Measurements from ENCODE around the gene MRPL58. TPM values are rescaled to one million over a fixed set of nuclear protein-coding genes. Genes with fewer than 3 reads are reported as not detected.

Gene MRPL58
- total and polyA plus RNA-seq, 10 of the 15 experiments (the other 5 are each of a cell fraction or from before 2014, with no cell fraction given) = 23.0 to 64.3 (median 51.9) TPM

- intact Hi-C loops (cut with micrococcal nuclease; ENCODE audit: unreplicated experiment) = loop anchor here (10.0 kb wide), 1 partner anchor 74 kb away; no protein-coding TSS in a partner anchor
- no peak overlapping the region for H2AFZ ChIP-seq (ENCODE audit: control insufficient read depth, low read depth, low read length)
- no peaks in the 10 kb centered on the region for H3K27me3 ChIP-seq (replicated peaks in 1 of 2; ENCODE audit: control insufficient read depth in 2 of 2, insufficient read depth in 2 of 2, low read length in 1 of 2)
- no peak overlapping the region for H3K27ac ChIP-seq (ENCODE audit: control insufficient read depth, insufficient read depth)
- POLR2A ChIA-PET = interaction anchor here (0.6 kb wide), 1 partner anchor 37 kb away, joined by 4 read pairs; no protein-coding TSS in a partner anchor
- peaks cover 4 to 13% of the 10 kb centered on the region in 2 experiments; a peak in 3 of 4 replicates for H3K36me3 ChIP-seq (ENCODE audit: control insufficient read depth in 2 of 2, insufficient read depth in 2 of 2, low read length in 1 of 2)
- CTCF ChIA-PET = no interaction called here
- no TSS peak for BruUV-seq (replicated peaks)
- RAD21 ChIA-PET (ENCODE audit: unreplicated experiment) = no interaction called here
- no peaks in the 10 kb centered on the region for H3K79me2 ChIP-seq (ENCODE audit: control insufficient read depth, insufficient read depth, low read length)
- in situ Hi-C loops (cut with MboI) = no loop called here
- WGBS (ENCODE audit: insufficient coverage, insufficient replicate concordance, low lambda C conversion rate, missing lambda C conversion rate) = 97% methylated on average over 5 of the region's 5 CpGs
- no peaks in the 10 kb centered on the region for H3K9me3 ChIP-seq (replicated peaks; ENCODE audit: control insufficient read depth, insufficient read depth, low read length)
- no peaks in the 10 kb centered on the region for H3K4me1 ChIP-seq (ENCODE audit: control insufficient read depth, insufficient read depth, low read length)
- ATAC-seq (no peak), FAIRE-seq (no peak), DNase-seq (ENCODE audit: low read depth, low spot score) (no peak)
- no peaks in the 10 kb centered on the region for H4K20me1 ChIP-seq (ENCODE audit: control insufficient read depth, insufficient read depth)
- SMC1A ChIA-PET (ENCODE audit: uncharacterized antibody, unreplicated experiment) = interaction anchor here (1.2 to 1.5 kb wide), 3 partner anchors 10 to 15 kb away, joined by 3 to 7 read pairs (median 3); no protein-coding TSS in a partner anchor
- TF ChIP-seq RUNX3 (IDR thresholded peaks at IDR 0.05; ENCODE audit: low read length) (no peak), BACH1 (IDR thresholded peaks at IDR 0.05; ENCODE audit: borderline replicate concordance) (no peak), BCL11A (IDR thresholded peaks at IDR 0.05; ENCODE audit: low read depth, low read length) (no peak), TCF3 (IDR thresholded peaks at IDR 0.05; ENCODE audit: borderline replicate concordance, insufficient read depth, low read depth, low read length) (no peak), NRF1 (conservative IDR thresholded peaks at IDR 0.05; ENCODE audit: low read depth, low read length) (no peak), FOS (IDR thresholded peaks at IDR 0.05; ENCODE audit: borderline replicate concordance, extremely low read depth, insufficient read length) (no peak), NFXL1 (IDR thresholded peaks at IDR 0.05; ENCODE audit: borderline replicate concordance) (no peak), HDAC6 (IDR thresholded peaks at IDR 0.05; ENCODE audit: unreplicated experiment) (no peak), MEF2A (IDR thresholded peaks at IDR 0.05; ENCODE audit: insufficient read depth, low read depth, low read length) (no peak), CEBPB (IDR thresholded peaks at IDR 0.05; ENCODE audit: borderline replicate concordance in 1 of 2, low read depth in 2 of 2, low read length in 2 of 2) (no peak), PML (IDR thresholded peaks at IDR 0.05; ENCODE audit: low read length) (no peak), RBBP5 (conservative IDR thresholded peaks at IDR 0.05) (no peak), NR2F1 (conservative IDR thresholded peaks at IDR 0.05) (no peak), ZNF274 (IDR thresholded peaks at IDR 0.05; ENCODE audit: insufficient read depth, insufficient read length) (no peak), CTCF (IDR thresholded peaks at IDR 0.05 in 2 of 3, conservative IDR thresholded peaks at IDR 0.05 in 1 of 3; ENCODE audit: control insufficient read depth in 2 of 3, extremely low read depth in 1 of 3, insufficient read depth in 1 of 3, low read depth in 3 of 3, low read length in 3 of 3) (no peak), HCFC1 (IDR thresholded peaks at IDR 0.05; ENCODE audit: low read length) (no peak), TAF1 (IDR thresholded peaks at IDR 0.05; ENCODE audit: borderline replicate concordance, low read depth, low read length) (no peak)
- TF ChIP-seq, protein P1, sequence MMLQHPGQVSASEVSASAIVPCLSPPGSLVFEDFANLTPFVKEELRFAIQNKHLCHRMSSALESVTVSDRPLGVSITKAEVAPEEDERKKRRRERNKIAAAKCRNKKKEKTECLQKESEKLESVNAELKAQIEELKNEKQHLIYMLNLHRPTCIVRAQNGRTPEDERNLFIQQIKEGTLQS (IDR thresholded peaks at IDR 0.05; ENCODE audit: borderline replicate concordance, extremely low read depth, low read depth, low read length) = no peak
- TF ChIP-seq, protein P2, sequence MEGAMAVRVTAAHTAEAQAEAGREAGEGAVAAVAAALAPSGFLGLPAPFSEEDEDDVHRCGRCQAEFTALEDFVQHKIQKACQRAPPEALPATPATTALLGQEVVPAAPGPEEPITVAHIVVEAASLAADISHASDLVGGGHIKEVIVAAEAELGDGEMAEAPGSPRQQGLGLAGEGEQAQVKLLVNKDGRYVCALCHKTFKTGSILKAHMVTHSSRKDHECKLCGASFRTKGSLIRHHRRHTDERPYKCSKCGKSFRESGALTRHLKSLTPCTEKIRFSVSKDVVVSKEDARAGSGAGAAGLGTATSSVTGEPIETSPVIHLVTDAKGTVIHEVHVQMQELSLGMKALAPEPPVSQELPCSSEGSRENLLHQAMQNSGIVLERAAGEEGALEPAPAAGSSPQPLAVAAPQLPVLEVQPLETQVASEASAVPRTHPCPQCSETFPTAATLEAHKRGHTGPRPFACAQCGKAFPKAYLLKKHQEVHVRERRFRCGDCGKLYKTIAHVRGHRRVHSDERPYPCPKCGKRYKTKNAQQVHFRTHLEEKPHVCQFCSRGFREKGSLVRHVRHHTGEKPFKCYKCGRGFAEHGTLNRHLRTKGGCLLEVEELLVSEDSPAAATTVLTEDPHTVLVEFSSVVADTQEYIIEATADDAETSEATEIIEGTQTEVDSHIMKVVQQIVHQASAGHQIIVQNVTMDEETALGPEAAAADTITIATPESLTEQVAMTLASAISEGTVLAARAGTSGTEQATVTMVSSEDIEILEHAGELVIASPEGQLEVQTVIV (IDR thresholded peaks at IDR 0.05; ENCODE audit: borderline replicate concordance, partially characterized antibody) = no peak
- TF ChIP-seq, protein P3, sequence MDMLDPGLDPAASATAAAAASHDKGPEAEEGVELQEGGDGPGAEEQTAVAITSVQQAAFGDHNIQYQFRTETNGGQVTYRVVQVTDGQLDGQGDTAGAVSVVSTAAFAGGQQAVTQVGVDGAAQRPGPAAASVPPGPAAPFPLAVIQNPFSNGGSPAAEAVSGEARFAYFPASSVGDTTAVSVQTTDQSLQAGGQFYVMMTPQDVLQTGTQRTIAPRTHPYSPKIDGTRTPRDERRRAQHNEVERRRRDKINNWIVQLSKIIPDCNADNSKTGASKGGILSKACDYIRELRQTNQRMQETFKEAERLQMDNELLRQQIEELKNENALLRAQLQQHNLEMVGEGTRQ (IDR thresholded peaks at IDR 0.05; ENCODE audit: borderline replicate concordance, low read depth, low read length) = no peak
- no peak overlapping the region for H3K4me3 ChIP-seq
- no peak overlapping the region for H3K4me2 ChIP-seq (ENCODE audit: control insufficient read depth, insufficient read depth)
- H3K9ac ChIP-seq (ENCODE audit: control insufficient read depth, insufficient read depth, low read length) = no peak overlapping the region
Measured at GRCh38 chr17:75039238-75039637, 26.8 kb downstream of the MRPL58 start.

All from GM12878 (cell line).